Measurements from ENCODE around the gene PTPRT.

PTPRT gene

GRCh38 chr20:42350521-42350920 is 839.2 kb downstream of the PTPRT start:
- H3K4me3 ChIP-seq (ENCODE audit: low read length), result no peak overlapping the region
- TF ChIP-seq, protein P1, sequence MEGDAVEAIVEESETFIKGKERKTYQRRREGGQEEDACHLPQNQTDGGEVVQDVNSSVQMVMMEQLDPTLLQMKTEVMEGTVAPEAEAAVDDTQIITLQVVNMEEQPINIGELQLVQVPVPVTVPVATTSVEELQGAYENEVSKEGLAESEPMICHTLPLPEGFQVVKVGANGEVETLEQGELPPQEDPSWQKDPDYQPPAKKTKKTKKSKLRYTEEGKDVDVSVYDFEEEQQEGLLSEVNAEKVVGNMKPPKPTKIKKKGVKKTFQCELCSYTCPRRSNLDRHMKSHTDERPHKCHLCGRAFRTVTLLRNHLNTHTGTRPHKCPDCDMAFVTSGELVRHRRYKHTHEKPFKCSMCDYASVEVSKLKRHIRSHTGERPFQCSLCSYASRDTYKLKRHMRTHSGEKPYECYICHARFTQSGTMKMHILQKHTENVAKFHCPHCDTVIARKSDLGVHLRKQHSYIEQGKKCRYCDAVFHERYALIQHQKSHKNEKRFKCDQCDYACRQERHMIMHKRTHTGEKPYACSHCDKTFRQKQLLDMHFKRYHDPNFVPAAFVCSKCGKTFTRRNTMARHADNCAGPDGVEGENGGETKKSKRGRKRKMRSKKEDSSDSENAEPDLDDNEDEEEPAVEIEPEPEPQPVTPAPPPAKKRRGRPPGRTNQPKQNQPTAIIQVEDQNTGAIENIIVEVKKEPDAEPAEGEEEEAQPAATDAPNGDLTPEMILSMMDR (conservative IDR thresholded peaks at IDR 0.05; ENCODE audit: low read length), result no peak
- DNase-seq (ENCODE audit: low read depth), result no peak

GRCh38 chr20:42346189-42347170 is 843.2 kb downstream of the PTPRT start:
- TF ChIP-seq, protein P1 (conservative IDR thresholded peaks at IDR 0.05; ENCODE audit: low read length), result no peak
- DNase-seq (ENCODE audit: low read depth), result no peak
- H3K4me3 ChIP-seq (ENCODE audit: low read length), result no peak overlapping the region

DNA sequence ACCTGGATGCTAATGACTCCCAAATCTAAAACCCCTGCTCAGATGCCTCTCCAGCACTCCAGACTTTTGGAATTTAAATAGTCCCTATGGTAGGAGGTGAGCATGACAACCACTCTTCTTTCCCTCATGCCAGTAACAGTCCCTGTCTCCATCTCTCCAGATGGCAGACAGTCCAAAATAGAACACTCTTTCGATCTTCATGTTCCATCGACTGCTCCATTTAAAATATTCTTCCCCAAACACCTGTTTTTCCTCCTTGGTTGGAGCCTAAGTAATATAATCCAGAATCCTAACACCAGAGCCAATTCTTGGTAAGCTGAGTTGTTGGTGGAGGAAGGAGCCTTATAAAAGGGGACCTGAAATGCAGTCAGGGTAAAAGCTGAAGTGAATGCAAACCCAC is 848.1 kb downstream of the PTPRT start:
- no peak overlapping the region for H3K4me3 ChIP-seq (ENCODE audit: low read length)
- TF ChIP-seq, protein P1 (conservative IDR thresholded peaks at IDR 0.05; ENCODE audit: low read length), result no peak
- DNase-seq (ENCODE audit: low read depth), result no peak

GRCh38 chr20:42340368-42340767 is 849.3 kb downstream of the PTPRT start:
- DNase-seq (ENCODE audit: low read depth), result no peak
- TF ChIP-seq, protein P1 (conservative IDR thresholded peaks at IDR 0.05; ENCODE audit: low read length), result no peak

DNA sequence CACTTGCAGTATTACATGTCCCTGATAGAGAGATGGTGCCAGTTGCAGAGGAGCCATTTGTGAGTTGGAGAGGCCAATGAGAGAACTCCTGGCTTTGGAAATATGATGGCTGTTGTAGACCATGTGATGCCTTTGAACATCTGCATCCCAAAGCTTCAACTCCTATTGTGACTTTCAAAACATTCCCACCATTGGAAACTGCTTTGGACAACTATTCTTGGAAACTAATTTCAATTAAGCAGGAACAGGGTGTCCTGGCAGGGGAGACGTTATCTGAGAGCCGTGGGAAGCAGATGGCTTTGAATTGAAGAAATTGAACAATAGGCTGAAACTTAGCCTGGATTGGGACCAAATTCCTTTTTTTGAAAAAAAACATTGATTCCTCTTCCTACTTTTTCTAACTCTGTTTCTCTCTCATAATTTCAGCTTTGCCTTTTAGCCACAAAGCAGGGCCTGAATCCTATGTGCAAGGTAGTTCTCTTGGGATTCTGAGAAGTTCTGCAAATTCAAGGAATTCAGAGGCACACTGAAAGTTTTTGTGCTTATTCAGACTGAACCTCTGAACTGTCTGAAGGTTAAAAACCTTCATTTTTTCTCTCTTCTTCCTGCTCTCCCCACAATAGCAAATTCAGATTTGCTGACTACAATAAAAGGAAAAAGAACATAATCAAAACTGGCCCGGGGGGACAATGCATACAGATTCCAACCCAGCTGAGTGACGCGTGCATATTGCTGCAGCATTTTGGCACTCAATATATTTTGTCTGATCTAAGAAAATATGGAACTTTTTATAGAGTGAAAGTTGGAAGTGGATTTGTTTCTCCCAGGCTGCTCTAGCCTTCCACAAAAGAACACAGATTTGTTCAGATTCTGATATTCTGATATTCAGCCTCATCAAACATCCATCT is 851.2 kb downstream of the PTPRT start:
- no peak for DNase-seq (ENCODE audit: low read depth)
- no peak overlapping the region for H3K4me3 ChIP-seq (ENCODE audit: low read length)
- TF ChIP-seq, protein P1 (conservative IDR thresholded peaks at IDR 0.05; ENCODE audit: low read length), result no peak

More at GRCh38 chr20:42340368-42340767, 849.3 kb downstream of the PTPRT start:
- no peak overlapping the region for H3K4me3 ChIP-seq (ENCODE audit: low read length)

DNA sequence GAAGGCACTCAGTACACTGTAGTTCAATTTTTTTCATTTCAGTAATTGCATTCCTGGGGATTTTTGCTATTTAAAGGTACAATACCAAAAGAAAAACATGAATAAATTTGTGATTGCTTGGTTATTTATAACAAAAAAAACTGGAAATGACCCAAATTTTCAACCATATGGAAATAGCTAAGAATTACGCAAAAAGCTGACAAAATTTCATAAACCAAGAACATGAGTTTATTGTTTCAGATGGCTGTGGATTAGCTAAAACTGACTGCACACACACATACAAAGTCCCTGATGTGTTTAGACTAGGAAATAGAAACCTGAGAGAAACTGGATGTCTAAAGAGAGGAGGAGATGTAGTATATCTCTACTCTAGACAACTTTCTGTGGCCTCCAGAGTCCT is 853.1 kb downstream of the PTPRT start:
- no peak overlapping the region for H3K4me3 ChIP-seq (ENCODE audit: low read length)
- TF ChIP-seq, protein P1 (conservative IDR thresholded peaks at IDR 0.05; ENCODE audit: low read length), result no peak
- no peak for DNase-seq (ENCODE audit: low read depth)

Data from AG10803 (cell line).